HG03520 (cell line): Measurements from ENCODE around the gene DENND4A.
"Not testable (repeated sequence)": the region's sequence is repeated elsewhere in the genome, so short reads cannot be mapped to it uniquely, and the experiment has no call there.

Source experiments
- ATAC-seq: cut with Tn5 transposase; IDR thresholded peaks from one replicate; pipeline ENCODE4 v1.9.1; 2021; ENCODE audit warnings: mild to moderate bottlenecking, moderate library complexity; ENCODE audit not compliant: unreplicated experiment

The DENND4A gene

GRCh38 chr15:65761210-65761926 is 30.7 kb downstream of the DENND4A start:
- ATAC-seq: no peak

DNA sequence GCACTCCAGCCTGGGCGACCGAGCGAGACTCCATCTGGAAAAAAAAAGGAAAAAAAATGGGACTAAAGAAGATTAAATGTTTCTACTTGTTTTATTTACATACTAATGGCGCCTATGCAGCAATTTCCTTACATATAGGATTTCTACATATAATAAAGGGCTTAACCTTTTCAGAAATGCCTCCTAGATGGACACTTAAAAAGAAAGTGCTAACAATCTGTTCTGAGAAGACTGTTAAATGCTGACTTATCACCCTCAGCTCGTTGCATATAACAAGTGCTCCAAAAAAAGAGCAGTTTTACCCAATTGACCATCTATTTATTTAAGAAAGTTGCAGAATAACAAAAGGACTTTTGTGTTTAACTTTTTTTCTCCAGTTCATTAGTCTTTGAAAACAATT is 32.7 kb downstream of the DENND4A start:
- ATAC-seq: no peak

GRCh38 chr15:65758242-65758641 is 33.9 kb downstream of the DENND4A start:
- no peak for ATAC-seq

DNA sequence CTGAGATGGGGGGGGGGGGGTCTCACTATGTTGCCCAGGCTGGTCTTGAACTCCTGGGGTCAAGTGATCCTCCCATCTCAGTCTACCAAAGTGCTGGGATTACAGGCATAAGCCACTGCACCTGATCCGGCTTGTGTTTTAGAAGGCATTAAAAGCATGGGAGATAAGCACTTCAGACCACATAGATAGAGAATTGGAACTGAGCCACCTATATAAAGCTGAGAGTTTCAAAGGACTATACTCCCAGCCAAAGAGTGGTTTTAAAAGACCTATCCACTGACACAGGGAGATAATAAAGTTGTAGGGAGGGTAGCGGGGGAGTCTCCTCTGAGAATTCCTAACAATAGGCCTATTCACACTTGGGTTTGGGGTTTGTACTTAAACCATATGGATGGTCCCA is 34.8 kb downstream of the DENND4A start:
- ATAC-seq: no peak

- no peak for ATAC-seq
Measured at GRCh38 chr15:65752151-65752700, 39.9 kb downstream of the DENND4A start.

GRCh38 chr15:65751431-65751830 is 40.7 kb downstream of the DENND4A start:
- ATAC-seq: no peak

DNA sequence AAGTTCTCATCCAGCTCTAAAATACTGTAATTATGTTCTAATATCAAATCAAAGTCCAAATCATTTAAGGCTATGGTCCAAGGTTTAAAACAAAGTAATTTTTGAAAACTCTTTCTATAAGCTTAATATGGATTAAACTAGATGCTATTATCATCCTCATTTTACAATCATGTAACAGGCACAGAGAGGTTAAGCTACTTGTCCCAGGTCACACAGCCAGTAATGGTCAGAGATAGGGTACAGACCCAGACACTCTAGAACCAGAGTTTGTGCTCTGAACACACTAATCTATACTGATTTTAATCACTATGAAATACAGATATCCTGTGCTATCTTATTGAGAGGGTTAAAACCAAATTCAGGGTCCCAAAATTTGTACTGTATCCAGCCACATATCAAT is 44.8 kb downstream of the DENND4A start:
- no peak for ATAC-seq

DNA sequence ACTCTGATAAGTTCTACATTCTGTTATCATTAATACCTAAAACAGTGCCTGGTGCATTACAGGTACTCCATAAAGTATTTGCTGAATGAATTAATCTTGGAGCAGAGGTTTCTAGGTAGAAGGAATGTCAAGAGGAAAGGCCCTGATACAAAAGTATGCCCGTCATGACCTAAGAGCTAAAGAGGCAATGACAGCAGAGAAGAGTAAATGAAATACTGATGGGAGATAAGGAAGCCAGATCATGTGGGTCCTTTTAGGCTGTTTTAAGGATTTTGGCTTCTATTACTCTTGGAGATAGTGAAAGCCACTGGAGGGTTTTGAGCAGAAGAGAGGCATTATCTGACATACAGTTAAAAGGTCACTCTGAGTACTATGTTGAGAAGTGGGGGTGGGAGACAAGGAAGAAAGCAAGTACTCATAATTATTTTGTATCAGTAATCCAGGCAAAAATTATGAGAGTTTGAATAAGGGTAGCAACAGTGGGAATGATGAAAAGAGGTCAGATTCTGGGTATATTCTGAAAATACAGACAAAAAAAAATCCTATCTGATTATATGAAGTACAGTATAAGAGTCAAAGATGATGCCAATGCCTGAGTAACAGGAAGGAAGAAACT is 48.3 kb downstream of the DENND4A start:
- ATAC-seq: no peak

GRCh38 chr15:65740148-65740547 is 51.9 kb downstream of the DENND4A start:
- no peak for ATAC-seq

GRCh38 chr15:65738649-65739048 is 53.4 kb downstream of the DENND4A start:
- no peak for ATAC-seq

DNA sequence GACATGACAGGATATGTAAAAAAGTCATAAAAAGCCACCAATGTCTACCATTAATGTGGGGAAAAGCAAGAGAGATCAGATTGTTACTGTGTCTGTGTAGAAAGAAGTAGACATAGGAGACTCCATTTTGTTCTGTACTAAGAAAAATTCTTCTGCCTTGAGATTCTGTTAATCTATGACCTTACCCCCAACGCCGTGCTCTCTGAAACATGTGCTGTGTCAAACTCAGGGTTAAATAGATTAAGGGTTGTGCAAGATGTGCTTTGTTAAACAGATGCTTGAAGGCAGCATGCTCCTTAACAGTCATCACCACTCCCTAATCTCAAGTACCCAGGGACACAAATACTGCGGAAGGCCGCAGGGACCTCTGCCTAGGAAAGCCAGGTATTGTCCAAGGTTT is 58.5 kb downstream of the DENND4A start:
- ATAC-seq: not testable (repeated sequence)

DNA sequence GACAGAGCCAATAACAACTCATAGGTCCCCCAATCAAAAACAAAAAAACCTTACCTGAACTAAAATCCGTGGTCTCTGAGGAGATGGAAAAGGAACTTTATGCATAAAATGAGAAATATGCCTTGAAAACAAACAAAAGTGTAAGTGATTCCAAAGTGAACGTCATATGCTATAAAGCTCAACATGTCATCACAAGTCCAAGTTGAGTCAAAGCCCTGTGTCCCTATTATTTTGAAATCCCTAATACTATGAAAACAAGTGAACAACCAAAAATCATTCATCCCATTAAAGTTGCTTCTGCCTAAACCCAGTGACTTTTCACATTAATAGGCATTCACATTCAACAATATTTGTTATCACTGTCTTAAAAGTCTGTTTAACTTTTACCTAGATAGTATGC is 59.4 kb downstream of the DENND4A start:
- ATAC-seq: no peak

DNA sequence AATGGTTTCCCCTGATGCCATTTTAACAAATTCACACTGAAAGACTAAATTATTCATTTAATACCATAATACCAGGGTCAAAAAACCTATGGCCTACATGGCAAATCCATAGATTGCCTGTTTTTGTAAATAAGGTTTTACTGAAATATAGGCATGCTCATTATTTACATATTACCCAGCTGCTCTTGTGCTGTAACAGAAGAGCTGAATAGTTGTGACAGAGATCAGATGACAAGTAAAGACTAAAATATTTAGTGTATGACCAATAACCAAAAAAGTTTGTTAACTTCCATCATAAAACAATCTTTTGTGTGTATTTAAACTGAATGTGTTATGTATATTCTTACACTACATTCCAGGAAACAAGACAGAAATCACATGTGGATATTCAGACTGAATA is 60.2 kb downstream of the DENND4A start:
- ATAC-seq: no peak

DNA sequence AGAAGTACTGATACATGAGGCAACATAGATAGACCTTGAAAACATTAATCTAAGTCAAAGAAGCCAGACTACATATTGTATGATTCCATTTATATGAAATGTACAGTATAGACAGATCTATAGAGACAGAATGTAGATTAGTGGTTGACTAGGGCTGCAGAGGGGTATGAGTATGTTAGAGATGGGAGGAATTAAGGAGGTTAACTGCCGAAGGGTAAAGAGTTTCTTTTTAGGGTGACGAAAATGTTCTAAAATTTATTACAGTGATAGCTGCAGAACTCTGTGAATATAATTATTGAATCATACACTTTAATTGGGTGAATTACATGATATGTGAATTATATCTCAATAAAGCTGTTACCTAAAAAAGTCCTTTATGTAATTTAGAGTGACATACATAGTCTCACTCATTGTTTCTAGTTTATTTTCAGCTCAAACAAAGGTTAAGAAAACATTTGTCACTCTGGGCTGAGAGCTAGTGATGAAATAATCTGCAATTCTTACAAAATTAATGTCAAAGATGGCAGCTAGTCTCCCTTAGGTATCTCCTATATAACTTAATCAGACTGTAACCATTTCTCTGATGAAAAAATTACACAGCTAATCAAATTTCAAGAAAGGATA is 61.4 kb downstream of the DENND4A start:
- ATAC-seq: no peak

DNA sequence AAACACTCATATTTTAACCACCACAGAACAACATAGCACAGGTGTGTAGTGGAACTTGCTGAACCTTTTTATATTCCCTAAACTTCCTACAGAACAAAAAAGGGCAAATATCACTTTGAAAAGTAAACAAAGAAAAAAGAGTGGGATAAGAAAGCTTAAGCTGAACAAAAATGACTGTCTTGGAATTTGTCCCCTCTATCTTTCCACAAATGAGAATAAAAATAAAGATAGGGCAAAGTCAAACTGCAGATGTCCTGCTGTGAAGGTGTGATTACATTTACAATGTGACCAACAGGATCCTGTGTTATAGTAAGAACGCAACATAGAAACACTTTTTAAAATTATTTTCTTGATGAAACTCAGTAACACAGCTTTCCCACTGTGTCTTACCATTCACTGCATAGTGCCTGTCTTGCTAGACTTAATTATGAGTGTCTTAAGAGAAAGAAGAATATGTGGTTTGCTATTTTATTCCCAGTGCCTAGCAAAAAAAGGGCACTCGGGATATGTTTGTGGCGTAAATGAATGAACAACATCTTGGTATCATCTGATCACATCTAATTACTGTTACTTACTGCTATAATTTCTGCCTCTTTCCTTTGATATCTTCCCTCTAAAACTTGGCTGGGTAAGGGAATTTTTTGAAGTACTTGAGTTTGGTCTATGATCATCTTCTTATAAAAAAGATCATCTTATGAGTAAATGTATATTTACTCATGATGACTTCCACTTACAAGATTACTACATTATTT is 67.5 kb downstream of the DENND4A start:
- no peak for ATAC-seq

GRCh38 chr15:65723876-65724275 is 68.2 kb downstream of the DENND4A start:
- ATAC-seq: no peak

GRCh38 chr15:65722191-65722590 is 69.9 kb downstream of the DENND4A start:
- no peak for ATAC-seq

GRCh38 chr15:65712415-65712814 is 79.7 kb downstream of the DENND4A start:
- no peak for ATAC-seq

DNA sequence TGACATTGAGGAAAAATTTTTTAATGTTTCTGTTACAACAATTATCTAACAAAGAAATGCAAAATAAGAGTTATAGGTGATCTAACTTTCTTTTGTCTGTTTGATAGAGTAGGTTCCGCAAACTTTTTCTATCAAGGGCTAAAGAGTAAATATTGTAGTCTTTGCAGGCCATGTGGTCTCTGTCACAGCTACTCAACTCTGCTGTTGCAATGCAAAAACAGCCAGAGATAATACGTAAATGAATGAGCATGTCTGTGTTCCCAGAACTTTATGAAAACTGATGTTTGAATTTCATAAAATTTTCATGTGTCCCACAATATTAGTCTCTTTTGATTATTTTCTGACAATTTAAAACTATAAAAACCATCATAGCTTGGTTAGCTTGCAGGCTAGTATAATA is 97.0 kb downstream of the DENND4A start:
- no peak for ATAC-seq

GRCh38 chr15:65690778-65691177 is 101.3 kb downstream of the DENND4A start:
- no peak for ATAC-seq

DNA sequence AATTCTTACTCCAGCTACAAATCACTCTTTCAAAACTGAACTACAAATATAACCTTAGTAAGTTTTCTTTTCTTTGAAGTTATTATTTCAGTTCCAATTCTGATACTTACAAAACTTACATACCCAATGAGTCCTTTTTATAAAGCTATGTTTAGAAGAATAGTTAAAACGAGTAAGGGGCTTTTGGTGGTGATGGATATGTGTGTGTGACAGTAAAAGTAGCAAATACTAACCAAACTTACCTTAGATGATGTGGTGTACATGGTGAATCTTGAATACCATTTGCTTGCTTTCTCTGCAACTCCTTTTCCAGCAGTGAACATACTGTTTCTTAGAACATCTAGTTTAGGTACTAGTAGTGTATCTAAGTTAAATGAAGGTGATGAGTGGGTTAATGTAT is 101.9 kb downstream of the DENND4A start:
- no peak for ATAC-seq
